B cell (primary cell): ENCODE measurements around the gene VAV2.

Experiments used
- EZH2 ChIP-seq: IDR thresholded peaks from 2 replicates; pipeline ENCODE4 v1.6.1; 2012; ENCODE audit warnings: borderline replicate concordance, low read depth, mild to moderate bottlenecking, moderate library complexity, low read length; ENCODE audit not compliant: insufficient read depth, poor library complexity, severe bottlenecking
- TF ChIP-seq, protein P1 (sequence below): fragments of 200-600 bp; IDR thresholded peaks from one replicate; pipeline ENCODE4 v1.8.0; 2022; ENCODE audit warnings: antibody characterized with exemption, mild to moderate bottlenecking

DNA sequence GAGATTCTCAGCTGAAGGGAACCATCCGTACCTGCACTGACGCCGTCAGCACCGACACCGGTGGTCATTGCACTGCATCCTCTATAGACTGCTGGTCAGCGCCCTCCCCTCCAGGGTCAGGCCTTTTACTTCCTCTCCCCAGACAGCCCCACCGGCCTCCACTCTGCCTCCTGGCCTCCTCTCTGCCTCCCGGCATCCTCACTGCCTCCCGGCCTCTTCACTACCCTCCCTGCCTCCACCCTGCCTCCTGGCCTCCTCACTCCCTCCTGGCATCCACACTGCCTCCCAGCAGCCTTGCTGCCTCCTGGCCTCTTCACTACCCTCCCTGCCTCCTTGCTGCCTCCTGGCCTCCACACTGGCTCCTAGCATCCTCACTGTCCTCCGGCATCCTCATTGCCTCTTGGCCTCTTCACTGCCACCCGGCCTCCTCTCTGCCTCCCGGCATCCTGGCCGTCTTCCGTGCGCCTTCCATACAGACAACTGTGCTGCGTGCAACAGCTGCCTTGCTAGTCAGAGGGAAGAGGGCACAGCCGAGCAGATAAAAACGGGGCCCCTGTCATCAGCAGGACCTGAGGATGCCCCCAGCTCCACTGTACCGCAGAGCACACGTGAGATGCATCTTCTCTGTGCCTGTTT lies 62.0 kb downstream of the VAV2 start:
- TF ChIP-seq, protein P1, sequence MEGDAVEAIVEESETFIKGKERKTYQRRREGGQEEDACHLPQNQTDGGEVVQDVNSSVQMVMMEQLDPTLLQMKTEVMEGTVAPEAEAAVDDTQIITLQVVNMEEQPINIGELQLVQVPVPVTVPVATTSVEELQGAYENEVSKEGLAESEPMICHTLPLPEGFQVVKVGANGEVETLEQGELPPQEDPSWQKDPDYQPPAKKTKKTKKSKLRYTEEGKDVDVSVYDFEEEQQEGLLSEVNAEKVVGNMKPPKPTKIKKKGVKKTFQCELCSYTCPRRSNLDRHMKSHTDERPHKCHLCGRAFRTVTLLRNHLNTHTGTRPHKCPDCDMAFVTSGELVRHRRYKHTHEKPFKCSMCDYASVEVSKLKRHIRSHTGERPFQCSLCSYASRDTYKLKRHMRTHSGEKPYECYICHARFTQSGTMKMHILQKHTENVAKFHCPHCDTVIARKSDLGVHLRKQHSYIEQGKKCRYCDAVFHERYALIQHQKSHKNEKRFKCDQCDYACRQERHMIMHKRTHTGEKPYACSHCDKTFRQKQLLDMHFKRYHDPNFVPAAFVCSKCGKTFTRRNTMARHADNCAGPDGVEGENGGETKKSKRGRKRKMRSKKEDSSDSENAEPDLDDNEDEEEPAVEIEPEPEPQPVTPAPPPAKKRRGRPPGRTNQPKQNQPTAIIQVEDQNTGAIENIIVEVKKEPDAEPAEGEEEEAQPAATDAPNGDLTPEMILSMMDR: no peak
- no peak for TF ChIP-seq EZH2
